ENCODE results near the gene VPS13C.
"Not testable (repeated sequence)": the region's sequence is repeated elsewhere in the genome, so short reads cannot be mapped to it uniquely, and the experiment has no call there.

VPS13C gene

DNA sequence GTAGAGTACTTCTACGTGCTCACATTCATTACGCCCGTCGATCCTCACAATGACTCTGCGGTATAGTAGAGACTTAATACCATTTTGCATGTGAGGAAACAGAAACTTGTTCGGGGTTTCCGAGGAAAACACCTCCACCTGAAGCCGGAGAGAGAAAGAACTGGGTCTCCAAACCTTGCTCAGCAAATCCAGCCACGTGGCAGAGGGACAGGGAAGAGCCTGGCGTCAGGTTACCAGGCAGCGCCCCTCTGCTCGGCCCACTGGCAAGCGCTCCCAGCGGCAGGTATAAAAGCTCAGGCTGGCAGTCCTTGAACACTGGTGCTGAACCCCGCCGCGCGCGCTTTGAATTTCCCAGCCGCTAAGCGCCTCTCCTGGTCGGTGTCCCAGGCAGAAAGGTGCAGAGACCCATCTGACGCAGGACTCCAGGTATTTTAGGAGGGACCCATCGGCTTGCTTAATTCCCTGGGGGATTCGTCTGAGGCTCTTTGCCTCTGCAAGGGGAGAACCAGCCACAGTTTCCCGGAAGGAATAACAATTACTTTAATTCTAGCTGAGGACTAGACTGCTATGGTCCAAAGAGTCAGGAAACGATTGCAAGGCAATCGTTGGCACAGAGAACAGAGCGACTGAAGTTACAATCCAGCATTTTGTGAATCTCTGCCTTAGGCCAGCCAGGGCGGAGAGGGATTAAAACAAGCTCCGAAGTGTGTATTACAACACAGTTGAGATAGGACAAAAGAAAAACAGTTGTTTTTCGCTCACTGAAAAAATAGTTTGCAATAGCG, 6.6 kb upstream of the VPS13C start, which contains the start of gene C2CD4A:
C2CD4A (plus strand) TSS at position 315 of the 785 bp plus-strand sequence. CDS start 637 bp downstream, outside the sequence.
- Mint-ChIP-seq H3K36me3 (no peaks in the 10 kb centered on the region), H3K4me1 (peaks cover 16% of the 10 kb centered on the region), H3K27me3 (peaks cover 6% of the 10 kb centered on the region), H3K27ac (no peak within 1 kb of the TSS), H3K4me3 (peak within 1 kb of the TSS; percentile 86), H3K9me3 (no peaks in the 10 kb centered on the region)
- ATAC-seq (ENCODE audit: low read depth) = peak; percentile 74
- DNase-seq (ENCODE audit: low spot score in 2 of 2) = peak; percentile 38 to 51

DNA sequence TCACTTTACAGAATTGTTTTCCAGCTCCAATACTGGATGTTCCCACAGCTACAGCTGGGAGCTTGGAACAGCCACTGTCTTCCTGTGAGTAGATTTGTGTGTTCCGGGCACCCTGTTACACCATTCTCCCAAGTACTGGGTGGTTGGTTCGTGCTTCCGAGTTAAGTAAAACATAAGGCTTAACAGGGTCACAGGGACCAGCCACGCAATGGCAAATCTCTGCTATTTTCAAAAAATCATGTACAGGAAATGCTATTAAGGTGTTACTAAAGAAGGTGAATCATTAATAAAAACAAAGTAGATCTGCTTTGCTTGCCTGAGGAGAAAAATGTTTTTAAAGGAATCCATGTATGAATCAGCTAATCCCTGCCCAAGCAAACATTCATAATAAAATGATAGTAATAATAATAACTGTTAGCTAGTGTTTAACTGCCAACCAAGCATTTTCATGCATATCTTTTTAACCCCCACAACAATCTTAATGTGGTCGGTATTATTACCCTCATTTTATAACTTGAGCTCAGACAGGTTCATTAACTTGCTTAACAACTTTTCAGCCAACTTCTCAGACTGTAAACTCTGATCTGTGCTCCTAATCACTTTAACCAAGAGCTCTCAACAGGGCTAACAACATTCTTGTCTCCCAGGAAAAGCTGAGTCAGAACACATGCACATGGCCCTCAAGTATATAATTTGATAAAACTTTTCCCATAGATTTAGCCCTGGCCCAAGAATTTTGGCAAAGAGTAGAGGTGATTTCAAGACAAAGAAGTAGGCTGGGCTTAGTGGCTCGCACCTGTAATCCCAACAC, 3.8 kb upstream of the VPS13C start:
- DNase-seq (ENCODE audit: low spot score in 2 of 2) (no peak), ATAC-seq (ENCODE audit: low read depth) (no peak)
- no peak overlapping the region for H3K27ac Mint-ChIP-seq
- H3K9me3 Mint-ChIP-seq = no peaks in the 10 kb centered on the region
- H3K36me3 Mint-ChIP-seq = no peaks in the 10 kb centered on the region
- H3K27me3 Mint-ChIP-seq = peaks cover 6% of the 10 kb centered on the region
- H3K4me3 Mint-ChIP-seq = no peak overlapping the region
- H3K4me1 Mint-ChIP-seq = peaks cover 21% of the 10 kb centered on the region

DNA sequence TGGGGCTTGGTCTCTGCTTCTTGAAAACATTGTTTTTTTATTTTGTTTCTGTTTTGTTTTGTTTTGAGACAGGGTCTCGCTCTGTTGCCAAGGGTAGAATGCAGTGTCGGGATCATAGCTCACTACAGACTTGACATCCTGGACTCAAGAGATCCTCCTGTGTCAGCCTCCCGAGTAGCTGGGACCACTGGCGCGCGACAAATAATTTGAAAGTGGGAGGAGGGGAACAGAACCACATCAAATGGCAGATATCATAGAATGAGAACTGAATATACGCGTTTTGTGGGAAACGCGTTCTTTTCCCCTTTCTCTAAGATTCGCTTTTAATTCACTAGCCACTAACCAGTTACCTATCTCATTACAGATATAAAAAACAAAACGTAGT, 641 bp upstream of the VPS13C start:
- DNase-seq (ENCODE audit: low spot score in 2 of 2) (no peak), ATAC-seq (ENCODE audit: low read depth) (no peak)
- peak overlapping the region; percentile 100 for H3K27ac Mint-ChIP-seq
- H3K4me3 Mint-ChIP-seq = peak overlapping the region; percentile 100
- H3K27me3 Mint-ChIP-seq = no peaks in the 10 kb centered on the region
- H3K9me3 Mint-ChIP-seq = no peaks in the 10 kb centered on the region
- peaks cover 11% of the 10 kb centered on the region for H3K4me1 Mint-ChIP-seq
- peaks cover 2% of the 10 kb centered on the region for H3K36me3 Mint-ChIP-seq

DNA sequence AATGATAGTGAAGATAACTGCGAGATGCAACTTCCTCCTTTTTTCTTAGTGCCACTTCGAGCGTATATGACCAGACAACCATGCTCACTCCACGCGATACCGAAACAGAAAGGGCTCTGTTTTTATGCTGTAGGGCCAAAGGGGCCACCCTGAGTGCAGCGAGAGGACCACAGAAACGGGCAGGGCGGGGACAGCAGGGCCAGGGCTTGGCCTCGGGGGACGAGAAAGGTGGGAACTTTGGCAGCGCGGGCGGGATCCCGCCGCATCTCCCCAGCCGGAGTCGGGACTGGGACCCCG, 483 bp downstream of the VPS13C start:
- peak overlapping the region; percentile 100 for H3K4me3 Mint-ChIP-seq
- H3K36me3 Mint-ChIP-seq = peaks cover 2% of the 10 kb centered on the region
- no peaks in the 10 kb centered on the region for H3K27me3 Mint-ChIP-seq
- H3K9me3 Mint-ChIP-seq = no peaks in the 10 kb centered on the region
- peak overlapping the region; percentile 100 for H3K27ac Mint-ChIP-seq
- peak; percentile 72 to 76 for DNase-seq (ENCODE audit: low spot score in 2 of 2)
- ATAC-seq (ENCODE audit: low read depth) = peak; percentile 74
- H3K4me1 Mint-ChIP-seq = peaks cover 11% of the 10 kb centered on the region

DNA sequence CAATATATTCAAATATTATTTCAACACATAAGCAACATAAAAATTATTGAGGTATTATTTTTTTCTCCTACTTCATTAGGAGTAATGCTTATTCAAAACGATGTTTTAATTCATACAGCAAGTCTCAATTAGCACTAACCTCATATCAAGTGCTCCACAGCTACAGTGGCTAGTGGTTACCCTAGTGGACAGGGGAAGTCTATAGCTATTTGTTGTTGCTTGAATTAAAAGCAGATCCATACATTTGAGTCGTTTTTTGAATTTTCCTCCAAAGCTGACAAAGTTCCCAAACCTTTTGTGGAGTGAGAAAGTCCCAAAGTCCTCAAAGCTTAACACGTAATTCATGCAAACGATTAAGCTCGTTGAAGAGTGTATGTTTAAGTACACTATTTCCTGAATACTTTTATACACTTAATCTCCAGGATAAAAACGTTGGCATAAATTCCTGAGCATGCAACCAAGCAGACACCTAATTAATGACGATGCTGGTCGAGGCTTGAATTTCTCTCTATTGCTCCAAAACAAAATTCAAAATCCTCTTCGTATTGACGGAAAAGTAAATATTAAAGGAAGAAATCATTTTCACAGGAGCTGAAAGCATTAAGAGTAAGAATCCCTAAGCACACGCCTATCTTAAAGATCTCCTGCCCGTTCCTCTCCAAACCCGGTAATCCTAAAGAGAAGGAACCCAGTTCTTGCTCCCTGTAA, 985 bp downstream of the VPS13C start:
- DNase-seq (ENCODE audit: low spot score in 2 of 2) (no peak), ATAC-seq (ENCODE audit: low read depth) (no peak)
- no peaks in the 10 kb centered on the region for H3K27me3 Mint-ChIP-seq
- H3K36me3 Mint-ChIP-seq = peaks cover 2% of the 10 kb centered on the region
- H3K4me1 Mint-ChIP-seq = peaks cover 15% of the 10 kb centered on the region
- peak overlapping the region; percentile 100 for H3K27ac Mint-ChIP-seq
- H3K9me3 Mint-ChIP-seq = no peaks in the 10 kb centered on the region
- peak overlapping the region; percentile 100 for H3K4me3 Mint-ChIP-seq

DNA sequence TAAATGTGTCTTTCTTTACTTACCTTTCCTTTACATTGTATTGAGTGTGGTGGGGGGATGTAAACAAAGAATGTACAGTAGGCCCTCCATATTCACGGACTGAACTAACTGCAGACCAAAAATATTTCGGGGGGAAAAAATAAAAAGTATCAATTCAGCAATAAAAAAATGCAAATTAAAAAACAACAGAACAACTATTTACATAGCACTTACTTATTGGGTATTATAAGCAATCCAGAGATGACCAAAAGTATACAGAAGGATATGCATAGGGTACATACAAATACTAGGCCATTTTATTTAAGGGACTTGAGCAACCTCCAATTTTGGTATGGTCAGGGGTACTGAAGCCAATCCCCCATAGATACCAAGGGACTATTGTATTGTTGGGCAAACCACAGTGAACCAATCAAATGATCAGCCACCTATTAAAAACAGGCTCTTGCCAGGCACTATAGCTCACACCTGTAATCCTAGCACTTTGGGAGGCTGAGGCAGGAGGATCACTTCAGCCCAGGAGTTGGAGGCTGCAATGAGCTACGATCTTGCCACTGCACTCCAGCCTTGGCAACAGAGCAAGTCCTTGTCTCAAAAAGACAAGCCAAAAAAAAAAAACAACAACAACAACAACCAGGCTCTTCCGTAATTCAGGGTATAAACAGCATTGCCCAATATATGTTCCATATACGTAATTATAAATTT, 1.8 kb downstream of the VPS13C start:
- Mint-ChIP-seq H3K9me3 (no peaks in the 10 kb centered on the region), H3K4me3 (peak overlapping the region; percentile 50), H3K4me1 (peaks cover 21% of the 10 kb centered on the region), H3K27ac (peak overlapping the region; percentile 11), H3K36me3 (peaks cover 2% of the 10 kb centered on the region), H3K27me3 (no peaks in the 10 kb centered on the region)
- DNase-seq (ENCODE audit: low spot score in 2 of 2) (no peak), ATAC-seq (ENCODE audit: low read depth) (no peak)

DNA sequence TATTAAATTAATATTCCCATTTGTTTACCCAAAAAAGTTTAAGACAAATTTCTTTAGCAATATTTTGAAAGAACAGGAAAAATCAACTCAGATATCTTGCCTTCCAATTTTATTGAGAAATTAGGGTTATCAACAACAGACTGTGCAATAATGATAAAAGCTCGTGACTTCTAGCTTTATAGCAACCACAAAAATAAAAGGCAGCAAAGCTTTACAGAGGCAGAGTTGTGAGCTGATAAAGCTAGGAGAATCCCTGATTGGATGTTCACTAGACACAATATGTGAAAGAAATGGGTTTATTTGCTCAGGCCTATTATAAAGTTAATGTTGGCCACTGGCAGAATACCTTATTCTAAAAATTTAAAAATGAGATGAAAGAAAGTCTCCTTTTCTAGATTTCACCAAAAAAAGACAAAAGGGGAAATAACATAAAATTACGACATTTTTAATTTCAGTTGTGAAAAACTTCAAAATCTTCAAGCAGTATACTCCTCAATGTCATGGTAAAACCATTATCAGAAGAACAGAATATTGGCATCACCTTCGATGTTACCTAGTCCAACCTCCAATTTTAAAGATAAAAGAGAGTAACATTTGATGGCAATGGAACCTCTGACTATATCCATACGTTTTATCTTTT, 2.8 kb downstream of the VPS13C start:
- Mint-ChIP-seq H3K9me3 (no peaks in the 10 kb centered on the region), H3K27ac (no peak overlapping the region), H3K27me3 (no peaks in the 10 kb centered on the region), H3K36me3 (peaks cover 2% of the 10 kb centered on the region), H3K4me3 (no peak overlapping the region), H3K4me1 (peaks cover 26% of the 10 kb centered on the region)
- DNase-seq (ENCODE audit: low spot score in 2 of 2) = no peak
- no peak for ATAC-seq (ENCODE audit: low read depth)

DNA sequence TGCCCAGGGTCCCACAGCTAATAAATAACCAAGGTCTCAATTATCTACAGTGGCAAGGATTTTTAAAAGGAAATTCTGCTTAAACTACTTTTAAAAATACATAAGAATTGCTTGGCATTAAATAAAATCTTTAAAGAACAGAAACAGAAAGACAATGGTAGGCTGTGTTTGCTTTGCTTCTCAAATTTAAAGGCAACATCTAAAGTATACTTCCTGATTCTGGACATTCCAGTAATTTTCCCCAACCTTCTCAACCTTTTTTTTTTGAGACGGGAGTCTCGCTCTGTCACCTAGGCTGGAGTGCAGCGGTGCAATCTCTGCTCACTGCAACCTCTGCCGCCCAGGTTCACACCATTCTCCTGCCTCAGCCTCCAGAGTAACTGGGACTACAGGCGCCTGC, 5.3 kb downstream of the VPS13C start:
- no peak overlapping the region for H3K27ac Mint-ChIP-seq
- H3K4me3 Mint-ChIP-seq = no peak overlapping the region
- H3K36me3 Mint-ChIP-seq = peaks cover 3% of the 10 kb centered on the region
- no peak for DNase-seq (ENCODE audit: low spot score in 2 of 2)
- ATAC-seq (ENCODE audit: low read depth) = no peak
- H3K9me3 Mint-ChIP-seq = no peaks in the 10 kb centered on the region
- H3K27me3 Mint-ChIP-seq = no peaks in the 10 kb centered on the region
- H3K4me1 Mint-ChIP-seq = peaks cover 28% of the 10 kb centered on the region

DNA sequence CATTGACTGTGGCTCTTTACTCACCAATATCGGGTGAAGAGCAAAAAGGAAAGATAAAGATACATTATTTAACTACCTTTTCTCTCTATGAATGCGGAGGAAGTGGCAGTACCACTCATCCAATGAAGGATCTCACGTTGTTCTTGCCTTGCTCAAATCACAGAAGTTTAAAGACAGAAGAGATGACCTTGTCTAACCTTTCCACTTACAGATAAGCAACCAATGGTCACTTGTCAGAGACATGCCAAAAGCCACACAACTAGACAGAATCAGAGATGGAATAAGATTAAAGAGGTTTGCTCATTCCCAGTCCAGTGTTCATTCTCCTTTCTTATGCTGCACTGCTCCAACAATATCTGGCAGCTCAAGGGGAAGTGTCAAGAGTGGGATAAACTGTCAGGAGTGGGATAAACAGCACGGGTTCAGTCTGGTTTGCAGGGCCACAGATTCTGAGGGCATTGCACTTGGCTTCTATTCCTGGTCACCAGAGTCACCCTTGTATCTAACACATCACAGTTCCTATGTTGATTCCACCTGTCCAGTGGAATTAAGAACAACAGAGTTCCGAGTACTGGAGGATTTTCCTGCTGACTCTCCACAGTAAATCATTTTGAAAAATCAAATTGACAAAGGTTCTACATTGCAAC, 6.7 kb downstream of the VPS13C start:
- Mint-ChIP-seq H3K27ac (peak overlapping the region; percentile 85), H3K27me3 (no peaks in the 10 kb centered on the region), H3K4me3 (peak overlapping the region; percentile 3), H3K36me3 (peaks cover 7% of the 10 kb centered on the region), H3K9me3 (peaks cover 2% of the 10 kb centered on the region), H3K4me1 (peaks cover 27% of the 10 kb centered on the region)
- ATAC-seq (ENCODE audit: low read depth) (no peak), DNase-seq (ENCODE audit: low spot score in 2 of 2) (no peak)

DNA sequence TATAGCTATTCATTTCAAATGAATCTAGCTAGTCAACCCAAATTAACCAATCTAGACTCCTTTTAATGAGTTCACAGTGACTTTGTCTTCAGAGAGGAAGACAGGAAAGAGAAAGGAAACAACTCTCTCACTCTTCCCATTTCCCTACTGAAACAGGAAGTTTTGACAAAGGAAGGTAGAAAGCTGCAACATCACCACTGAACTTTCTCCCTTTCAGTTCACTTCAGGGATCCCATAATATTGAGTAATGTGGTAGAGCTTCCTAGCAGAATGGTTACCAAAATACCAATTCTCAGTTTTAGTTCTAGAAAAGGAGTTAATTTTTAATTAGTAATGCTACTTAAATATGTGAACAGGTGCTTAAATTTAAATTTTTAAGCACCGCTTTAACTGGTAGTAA, 7.5 kb downstream of the VPS13C start:
- no peak for DNase-seq (ENCODE audit: low spot score in 2 of 2)
- ATAC-seq (ENCODE audit: low read depth) = no peak
- H3K27ac Mint-ChIP-seq = peak overlapping the region; percentile 85
- H3K9me3 Mint-ChIP-seq = peaks cover 2% of the 10 kb centered on the region
- H3K4me1 Mint-ChIP-seq = peaks cover 23% of the 10 kb centered on the region
- peaks cover 7% of the 10 kb centered on the region for H3K36me3 Mint-ChIP-seq
- H3K4me3 Mint-ChIP-seq = no peak overlapping the region
- H3K27me3 Mint-ChIP-seq = no peaks in the 10 kb centered on the region

DNA sequence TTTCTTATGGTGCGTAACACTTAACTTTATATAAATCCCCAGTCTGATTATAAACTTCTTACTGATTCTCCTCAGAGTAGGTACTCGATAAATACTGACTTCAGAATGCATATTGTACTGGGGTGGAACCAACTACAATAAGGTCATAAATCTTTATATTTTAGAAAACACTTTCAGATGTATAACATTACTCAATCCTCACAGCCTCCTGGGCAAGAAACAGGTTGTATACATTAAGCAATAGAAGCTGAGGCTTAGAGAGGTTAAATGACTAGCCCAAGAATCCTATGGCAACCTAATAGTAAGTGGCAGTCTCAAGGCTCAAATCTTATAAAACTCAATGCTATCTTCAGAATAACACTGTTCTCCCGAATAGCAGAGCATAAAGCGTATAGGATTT, 9.1 kb downstream of the VPS13C start:
- peaks cover 30% of the 10 kb centered on the region for H3K4me1 Mint-ChIP-seq
- peaks cover 5% of the 10 kb centered on the region for H3K36me3 Mint-ChIP-seq
- no peak overlapping the region for H3K4me3 Mint-ChIP-seq
- DNase-seq (ENCODE audit: low spot score in 2 of 2) (no peak), ATAC-seq (ENCODE audit: low read depth) (no peak)
- H3K27ac Mint-ChIP-seq = peak overlapping the region; percentile 67
- H3K27me3 Mint-ChIP-seq = no peaks in the 10 kb centered on the region
- H3K9me3 Mint-ChIP-seq = peaks cover 2% of the 10 kb centered on the region

DNA sequence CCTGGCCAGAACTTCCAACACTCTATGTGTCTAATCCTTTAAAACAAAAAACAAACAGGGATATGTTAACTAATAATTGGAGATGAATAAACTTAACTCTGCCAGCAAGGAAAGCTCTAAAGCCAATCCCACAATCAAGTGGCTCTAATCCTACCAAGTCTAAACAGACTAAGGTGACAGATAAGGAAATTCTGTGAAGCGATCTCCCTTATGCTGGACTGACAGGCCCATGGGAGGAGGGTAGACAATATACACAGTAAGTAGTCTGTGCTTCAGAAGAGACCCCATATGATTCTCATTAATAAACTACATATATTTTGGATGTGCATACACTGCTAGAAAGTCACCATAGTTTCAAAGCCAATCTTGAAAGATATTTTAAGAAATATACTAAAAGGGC, 10.1 kb downstream of the VPS13C start:
- no peak for DNase-seq (ENCODE audit: low spot score in 2 of 2)
- Mint-ChIP-seq H3K36me3 (peaks cover 5% of the 10 kb centered on the region), H3K9me3 (peaks cover 2% of the 10 kb centered on the region), H3K27ac (peak overlapping the region; percentile 49), H3K4me1 (peaks cover 38% of the 10 kb centered on the region), H3K4me3 (no peak overlapping the region), H3K27me3 (no peaks in the 10 kb centered on the region)
- no peak for ATAC-seq (ENCODE audit: low read depth)

DNA sequence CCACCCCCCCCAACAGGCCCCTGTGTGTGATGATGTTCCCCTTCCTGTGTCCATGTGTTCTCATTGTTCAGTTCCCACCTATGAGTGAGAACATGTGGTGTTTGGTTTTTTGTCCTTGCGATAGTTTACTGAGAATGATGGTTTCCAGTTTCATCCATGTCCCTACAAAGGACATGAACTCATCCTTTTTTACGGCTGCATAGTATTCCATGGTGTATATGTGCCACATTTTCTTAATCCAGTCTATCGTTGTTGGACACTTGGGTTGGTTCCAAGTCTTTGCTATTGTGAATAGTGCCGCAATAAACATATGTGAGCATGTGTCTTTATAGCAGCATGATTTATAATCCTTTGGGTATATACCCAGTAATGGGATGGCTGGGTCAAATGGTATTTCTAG, 12.0 kb downstream of the VPS13C start:
- ATAC-seq (ENCODE audit: low read depth); H3K27me3 Mint-ChIP-seq; DNase-seq (ENCODE audit: low spot score in 2 of 2); H3K4me3 Mint-ChIP-seq; H3K36me3 Mint-ChIP-seq; H3K27ac Mint-ChIP-seq; H3K9me3 Mint-ChIP-seq: not testable (repeated sequence)
- H3K4me1 Mint-ChIP-seq = peaks cover 26% of the 10 kb centered on the region

Data from memory B cell (primary cell).